HG03439 (cell line): ENCODE measurements around the gene NREP.

Experiments used
- ATAC-seq: cut with Tn5 transposase; IDR thresholded peaks from one replicate; pipeline ENCODE4 v1.9.1; 2021; ENCODE audit warnings: mild to moderate bottlenecking, moderate library complexity; ENCODE audit not compliant: unreplicated experiment

The NREP gene

DNA sequence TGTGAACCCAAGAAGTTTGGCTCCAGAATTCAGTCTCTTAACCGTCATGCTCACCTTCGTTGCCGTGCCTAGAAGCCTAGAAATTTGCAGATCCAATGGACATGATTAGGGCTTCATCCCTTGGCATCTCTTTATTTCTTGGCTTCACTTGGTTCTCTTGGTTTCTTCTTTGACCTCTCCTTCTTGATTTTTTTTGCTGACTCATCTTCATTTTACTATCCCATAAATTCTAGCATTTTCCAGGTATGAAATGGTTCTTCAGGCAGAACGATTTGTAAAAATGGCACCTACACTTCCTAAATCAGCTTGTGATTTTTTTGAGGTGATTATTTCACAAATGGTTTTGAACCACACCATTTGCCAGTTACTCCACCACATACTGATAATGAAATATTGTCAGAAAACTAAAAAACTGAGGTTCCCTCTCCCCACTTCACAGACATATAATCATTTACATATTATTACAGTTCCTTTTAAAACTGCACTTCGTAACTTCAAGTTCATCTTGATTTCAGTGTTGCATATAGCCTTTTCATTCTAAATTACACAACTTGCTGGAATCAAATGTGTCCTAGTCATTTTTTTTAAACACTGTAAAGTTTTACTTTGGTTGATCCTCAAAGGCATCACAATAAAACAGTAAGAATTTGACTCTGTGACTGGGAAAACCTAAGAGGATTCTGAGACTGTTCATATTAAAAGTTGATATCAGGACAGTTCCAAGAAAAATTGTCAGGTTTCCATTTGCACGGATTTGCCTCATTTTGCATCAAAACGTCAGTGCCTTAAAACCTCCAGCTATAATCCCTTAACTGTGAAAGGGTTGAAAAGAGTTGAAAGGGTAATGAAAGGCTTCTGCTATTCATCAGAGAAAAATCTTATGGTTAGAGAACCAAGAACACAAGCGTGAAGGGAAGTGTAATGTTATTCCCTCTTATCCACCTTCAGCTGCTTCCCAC, 8.9 kb upstream of the NREP start:
- ATAC-seq: no peak

DNA sequence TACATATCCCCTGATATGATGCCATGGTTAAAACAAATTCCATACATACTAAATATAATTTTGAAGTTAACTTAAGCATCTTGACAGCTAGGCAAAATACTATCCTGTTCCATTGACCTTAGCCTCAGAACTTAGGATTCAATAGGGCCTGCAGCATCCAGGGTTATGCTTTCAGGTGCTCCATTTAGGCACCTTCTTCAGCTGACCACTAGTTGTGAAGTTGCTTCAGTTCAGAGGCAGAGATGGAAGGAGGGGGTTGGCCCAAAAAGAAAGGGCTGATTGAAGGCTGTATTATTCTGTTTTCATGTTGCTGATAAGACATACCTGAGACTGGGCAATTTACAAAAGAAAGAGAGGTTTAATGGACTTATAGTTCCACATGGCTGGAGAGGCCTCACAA, 7.0 kb upstream of the NREP start:
- no peak for ATAC-seq

GRCh38 chr5:111762895-111763294, 5.9 kb upstream of the NREP start:
- no peak for ATAC-seq

DNA sequence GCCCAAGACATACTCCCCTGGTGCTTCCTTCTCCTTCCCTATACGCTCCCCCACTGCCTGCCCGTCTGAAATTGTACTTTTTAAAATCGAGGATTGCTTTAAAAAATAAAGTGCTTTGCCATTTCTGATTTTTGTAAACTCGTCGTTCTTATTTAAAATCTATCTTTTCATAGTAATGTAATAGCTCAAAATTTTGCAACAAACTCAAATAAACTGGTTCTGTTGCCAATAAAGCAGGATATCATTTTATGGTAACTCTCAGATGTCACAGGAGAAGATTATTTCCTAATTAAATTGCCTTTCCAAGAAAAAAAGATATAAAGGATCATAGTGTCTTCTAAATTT, 1.3 kb upstream of the NREP start:
- no peak for ATAC-seq

GRCh38 chr5:111757355-111758283, 625 bp upstream of the NREP start:
- peak; percentile 82 for ATAC-seq

GRCh38 chr5:111755942-111756381, 1.0 kb downstream of the NREP start:
- ATAC-seq: no peak

DNA sequence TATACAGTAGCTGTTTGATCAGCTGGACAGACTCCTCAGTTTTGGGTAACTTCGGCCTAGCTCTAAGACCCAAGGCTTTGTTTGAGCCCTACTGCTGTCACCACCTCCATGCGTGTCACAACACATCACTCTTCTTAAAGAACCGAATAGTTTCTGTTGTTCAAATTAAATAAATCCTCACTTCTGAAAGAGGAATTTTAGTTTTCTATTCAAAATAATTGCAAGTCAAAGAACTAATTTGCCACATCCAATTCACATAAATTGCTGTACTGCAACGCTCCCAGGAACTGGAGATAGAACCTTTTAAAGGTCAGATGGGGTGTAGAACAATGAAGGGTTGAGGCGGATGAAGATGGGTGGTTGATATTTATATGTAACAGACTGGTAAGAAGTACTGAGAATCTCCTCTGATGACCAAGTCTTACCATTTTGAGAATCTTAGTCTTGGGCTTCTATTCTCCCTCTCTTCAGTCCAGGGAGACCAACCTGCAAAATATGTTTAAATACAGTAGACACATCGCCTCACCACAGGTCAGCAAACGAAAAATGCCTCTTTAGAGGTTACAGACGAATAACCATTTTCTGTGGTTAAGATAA, 1.6 kb downstream of the NREP start:
- ATAC-seq: no peak

GRCh38 chr5:111753884-111754589, 3.0 kb downstream of the NREP start:
- ATAC-seq: no peak

DNA sequence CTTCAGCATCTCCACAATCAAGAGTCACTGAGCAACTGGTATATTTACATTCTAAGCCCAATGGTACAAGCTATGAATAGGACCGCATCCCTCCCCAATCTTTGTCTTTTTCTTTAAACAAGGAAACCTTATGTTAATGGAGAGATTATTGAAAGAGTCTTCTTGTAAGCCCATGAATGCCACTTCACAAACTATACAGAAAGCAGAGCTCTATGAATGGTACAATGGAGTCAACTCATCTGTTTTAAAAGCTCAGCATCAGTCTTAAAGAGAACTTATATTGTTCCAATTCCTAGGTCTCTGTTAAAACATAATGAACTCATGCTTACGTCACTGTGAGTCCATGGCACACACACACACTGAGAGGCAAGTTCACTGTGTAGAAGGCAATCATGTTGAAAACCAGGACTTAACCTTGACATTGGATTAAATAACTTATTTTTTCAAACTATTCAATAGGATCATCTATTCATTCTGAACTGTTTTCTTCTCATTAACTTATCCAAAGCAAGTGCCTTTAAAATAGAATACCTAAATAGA, 4.5 kb downstream of the NREP start:
- ATAC-seq: no peak

DNA sequence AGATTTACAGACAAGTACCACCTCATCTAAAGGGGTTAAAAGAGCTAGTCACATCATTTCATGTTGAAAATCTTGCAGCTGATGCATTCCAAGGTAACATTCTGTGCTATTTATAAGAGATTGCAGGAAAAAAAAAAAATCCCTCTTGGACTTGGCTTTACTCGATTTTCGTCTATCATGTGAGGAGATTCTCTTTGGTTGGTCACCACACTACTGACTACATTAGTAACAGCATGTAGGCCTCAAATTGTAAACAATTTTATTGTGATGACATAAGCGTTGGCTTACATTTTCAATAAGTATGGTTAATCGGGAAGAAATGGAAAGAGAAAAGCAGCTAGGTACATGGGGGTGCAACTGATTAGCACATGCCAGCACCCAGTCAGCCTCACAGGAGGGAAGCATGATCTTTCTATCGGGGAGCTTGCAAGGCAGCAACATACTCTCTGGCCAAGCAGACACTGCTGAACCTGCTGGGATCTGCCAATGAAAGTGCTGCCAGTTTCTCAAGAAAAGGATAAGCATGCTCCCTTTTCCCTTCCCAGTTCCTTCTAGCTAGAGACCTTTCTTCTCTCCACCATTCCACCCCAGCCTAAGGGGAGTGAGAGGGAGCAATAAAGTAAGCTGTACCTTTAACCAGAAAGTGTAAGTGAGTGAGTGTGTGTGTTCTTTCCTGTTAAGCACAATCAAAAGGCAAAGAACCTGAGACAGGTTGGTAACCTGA, 7.5 kb downstream of the NREP start:
- no peak for ATAC-seq

- ATAC-seq: no peak
Observed at GRCh38 chr5:111748304-111748763, 8.7 kb downstream of the NREP start.

GRCh38 chr5:111747337-111747736, 9.7 kb downstream of the NREP start:
- ATAC-seq: no peak

- ATAC-seq: no peak
Observed at GRCh38 chr5:111746791-111747190, 10.2 kb downstream of the NREP start.

DNA sequence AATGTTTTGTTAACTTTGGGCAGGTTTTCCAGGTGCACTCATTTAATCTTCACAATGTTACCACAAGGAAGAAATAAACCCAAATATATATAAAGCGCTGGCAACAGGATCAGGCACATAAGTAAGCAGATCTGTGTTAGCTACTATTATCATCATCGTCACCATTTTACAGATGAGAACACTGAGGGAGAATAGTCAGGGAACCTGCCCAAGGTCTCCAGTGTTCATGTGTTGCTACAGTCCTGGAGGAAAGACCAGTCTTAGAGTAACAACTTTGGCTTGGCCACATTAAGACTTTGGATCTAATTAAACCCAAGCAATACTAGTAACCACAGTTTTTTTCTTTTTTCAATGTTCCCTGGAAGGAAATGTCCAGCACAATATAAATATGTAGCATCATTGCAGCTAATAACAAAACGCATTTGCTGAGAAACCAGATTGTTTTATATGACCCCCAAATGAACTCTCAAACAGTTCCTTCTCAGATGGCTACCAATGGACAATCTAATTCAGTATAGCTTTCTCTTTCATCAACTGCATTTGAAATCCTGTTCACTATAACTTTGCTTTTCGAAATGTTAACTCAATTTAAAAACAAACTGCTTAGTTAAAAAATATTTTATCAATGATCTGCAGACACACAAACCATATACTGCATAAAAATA, 11.8 kb downstream of the NREP start:
- ATAC-seq: no peak

GRCh38 chr5:111744455-111744854, 12.5 kb downstream of the NREP start:
- no peak for ATAC-seq

DNA sequence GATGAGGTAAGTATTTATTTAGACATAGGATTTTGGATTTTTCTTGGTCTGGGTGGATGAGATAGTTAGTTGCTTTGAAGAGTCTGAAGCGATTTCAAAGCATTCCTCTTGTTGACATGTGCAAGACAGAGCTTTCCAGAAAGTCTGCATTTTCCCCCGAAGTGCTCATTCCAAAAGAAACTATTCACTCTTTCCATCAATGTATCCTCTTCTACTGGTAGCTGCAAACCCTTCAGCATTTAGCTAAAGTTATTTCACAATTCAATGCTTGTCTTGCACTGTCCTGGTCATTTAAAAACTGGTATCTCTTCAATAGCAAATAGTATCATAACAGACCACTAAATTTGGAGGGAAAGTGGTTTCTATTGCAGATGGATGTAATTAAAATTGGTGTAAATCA, 13.0 kb downstream of the NREP start:
- ATAC-seq: no peak

GRCh38 chr5:111743512-111743911, 13.5 kb downstream of the NREP start:
- no peak for ATAC-seq

GRCh38 chr5:111742177-111742994, 14.6 kb downstream of the NREP start:
- ATAC-seq: no peak
